Head of caudate nucleus (tissue), 42 donors: Measurements from ENCODE around the gene MASP1.

Experiments
- DNase-seq, 42 donors: peaks; one replicate each; pipeline versions ENCODE4 v3.0.0 to v3.0.0-alpha.2; 2020 to 2021; ENCODE audit warnings: mixed read lengths in 7 of 42
- intact Hi-C: fragments of 100-400 bp; cut with DNase I; formaldehyde crosslinking; loops from one replicate; pipeline ENCODE4 v1.15.0; 2022

MASP1 gene

DNA sequence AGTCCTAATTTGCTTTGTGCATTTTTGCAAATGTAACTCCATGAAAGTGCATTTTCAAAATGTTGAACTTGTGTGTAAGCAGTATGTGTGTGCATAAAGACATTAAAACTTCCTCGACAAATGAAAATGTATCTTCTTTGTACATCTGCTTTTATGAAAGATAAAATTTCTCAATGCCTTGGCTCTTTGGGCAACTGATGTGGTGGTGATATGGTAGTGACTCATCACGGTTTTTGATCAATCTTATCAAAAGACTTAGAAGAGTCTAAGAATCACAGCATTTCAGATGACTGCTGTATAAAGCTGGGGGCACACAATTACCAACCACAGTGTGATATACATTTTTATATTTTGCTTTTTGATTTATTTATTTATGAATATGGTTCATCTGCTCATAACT is 5.4 kb upstream of the MASP1 start:
- DNase-seq = no peak
- intact Hi-C loops = loop anchor here (10.0 kb wide), 1 partner anchor 82 kb away; no protein-coding TSS in a partner anchor

- intact Hi-C loops = loop anchor here (10.0 kb wide), 1 partner anchor 81 kb away; no protein-coding TSS in a partner anchor
- DNase-seq = no peak
These were observed 4.5 kb upstream of the MASP1 start for GRCh38 chr3:187296058-187296457.

- DNase-seq = no peak
- intact Hi-C loops = loop anchor here (10.0 kb wide), 1 partner anchor 81 kb away; no protein-coding TSS in a partner anchor
These were observed 3.9 kb upstream of the MASP1 start for GRCh38 chr3:187295316-187296034.

DNA sequence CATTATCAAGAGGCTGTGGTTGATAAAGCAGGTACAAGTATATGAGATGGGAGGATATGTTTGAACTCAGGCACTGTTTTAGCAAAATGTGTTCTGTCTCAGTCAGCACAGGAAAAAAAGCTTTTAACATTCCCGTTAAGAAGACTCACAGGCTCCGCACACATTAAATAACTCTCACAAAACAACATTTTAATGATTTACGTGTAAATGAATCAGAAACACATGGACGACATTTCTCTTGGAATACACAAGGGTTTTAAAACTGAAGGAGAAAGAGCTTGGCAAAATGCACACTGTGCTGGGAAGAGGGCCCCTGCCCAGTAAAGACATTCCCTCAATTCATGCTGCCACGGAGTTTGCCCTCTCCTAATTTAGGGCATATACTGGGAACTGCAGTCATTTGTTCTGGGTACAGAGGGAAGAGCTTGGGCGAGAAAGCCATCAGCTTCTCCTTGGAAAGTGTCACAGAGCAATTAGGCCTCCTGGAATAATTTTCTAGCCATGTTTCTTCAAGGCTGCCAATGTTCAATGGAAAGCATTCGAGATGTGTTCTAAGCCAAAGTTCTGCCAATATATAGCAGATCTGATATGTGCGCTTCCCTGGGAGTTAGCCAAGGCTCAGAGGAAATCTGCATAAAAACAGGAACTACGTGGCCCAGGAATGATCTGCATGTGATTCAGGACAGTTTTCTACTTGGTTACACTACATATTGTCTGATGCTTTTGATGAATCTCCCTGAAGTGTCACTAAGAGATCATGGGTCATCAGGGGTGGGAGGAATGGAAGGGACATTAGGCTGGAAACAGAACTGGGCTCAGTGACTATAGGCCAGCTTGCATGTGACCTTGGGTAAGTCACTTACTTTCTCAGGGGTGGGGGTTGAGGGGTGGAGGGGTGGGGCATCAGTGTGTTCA is 2.2 kb upstream of the MASP1 start:
- DNase-seq = no peak
- intact Hi-C loops = loop anchor here (10.0 kb wide), 1 partner anchor 79 kb away; no protein-coding TSS in a partner anchor

DNA sequence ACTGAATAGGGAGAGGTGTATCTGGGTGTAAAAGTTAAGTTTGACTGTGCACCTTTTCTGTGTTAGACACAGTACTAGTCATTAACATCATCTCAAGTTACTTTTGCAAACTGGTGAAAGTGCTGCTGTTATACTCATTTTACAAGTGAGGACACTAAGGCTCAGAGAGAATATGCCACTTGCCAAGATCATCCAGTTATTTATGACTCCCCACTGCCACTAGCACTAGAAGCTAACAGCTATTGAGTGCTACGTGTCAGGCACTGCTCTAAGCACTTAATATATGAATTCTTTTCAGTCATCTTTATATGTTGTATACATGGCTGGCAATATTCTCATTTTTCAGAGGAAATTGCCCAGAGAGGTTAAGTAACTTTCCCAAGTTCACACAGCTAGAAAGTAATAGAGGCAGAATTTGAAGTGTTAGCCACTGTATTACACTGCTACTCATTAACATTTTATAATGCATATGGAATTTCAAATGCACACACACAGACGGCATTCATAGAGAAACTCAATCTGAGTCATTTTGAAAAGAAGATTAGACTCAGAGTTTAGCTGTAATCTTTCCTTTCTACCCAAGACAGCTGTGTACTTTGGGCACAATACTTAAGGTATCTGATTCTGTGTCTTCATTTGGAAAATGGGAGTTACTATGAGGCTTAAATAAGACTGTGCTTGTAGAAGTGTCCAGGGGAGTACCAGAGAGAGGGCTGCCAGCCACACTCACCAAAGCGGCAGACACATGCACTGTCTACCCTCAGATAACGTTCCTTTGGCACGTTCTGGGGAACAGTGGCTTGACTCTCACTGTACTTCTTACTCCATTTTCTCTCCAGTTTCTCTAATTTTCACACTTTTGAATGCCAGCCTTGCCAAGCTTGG is 1.3 kb upstream of the MASP1 start:
- intact Hi-C loops = loop anchor here (10.0 kb wide), 1 partner anchor 78 kb away; no protein-coding TSS in a partner anchor
- DNase-seq = no peak

GRCh38 chr3:187292181-187292580 is 644 bp upstream of the MASP1 start:
- intact Hi-C loops = loop anchor here (10.0 kb wide), 1 partner anchor 77 kb away; no protein-coding TSS in a partner anchor
- no peak for DNase-seq

GRCh38 chr3:187291001-187291511 is 481 bp downstream of the MASP1 start:
- DNase-seq = peak in 10 of 42 donors; percentile 5 to 48 (median 22)

GRCh38 chr3:187290503-187290902 is 1.0 kb downstream of the MASP1 start:
- intact Hi-C loops = loop anchor here (10.0 kb wide), 1 partner anchor 76 kb away; no protein-coding TSS in a partner anchor
- no peak for DNase-seq

More at GRCh38 chr3:187291001-187291511, 481 bp downstream of the MASP1 start:
- intact Hi-C loops = loop anchor here (10.0 kb wide), 1 partner anchor 76 kb away; no protein-coding TSS in a partner anchor

- intact Hi-C loops = no loop called here
- no peak for DNase-seq
These were observed 2.5 kb downstream of the MASP1 start for GRCh38 chr3:187288855-187289605.

DNA sequence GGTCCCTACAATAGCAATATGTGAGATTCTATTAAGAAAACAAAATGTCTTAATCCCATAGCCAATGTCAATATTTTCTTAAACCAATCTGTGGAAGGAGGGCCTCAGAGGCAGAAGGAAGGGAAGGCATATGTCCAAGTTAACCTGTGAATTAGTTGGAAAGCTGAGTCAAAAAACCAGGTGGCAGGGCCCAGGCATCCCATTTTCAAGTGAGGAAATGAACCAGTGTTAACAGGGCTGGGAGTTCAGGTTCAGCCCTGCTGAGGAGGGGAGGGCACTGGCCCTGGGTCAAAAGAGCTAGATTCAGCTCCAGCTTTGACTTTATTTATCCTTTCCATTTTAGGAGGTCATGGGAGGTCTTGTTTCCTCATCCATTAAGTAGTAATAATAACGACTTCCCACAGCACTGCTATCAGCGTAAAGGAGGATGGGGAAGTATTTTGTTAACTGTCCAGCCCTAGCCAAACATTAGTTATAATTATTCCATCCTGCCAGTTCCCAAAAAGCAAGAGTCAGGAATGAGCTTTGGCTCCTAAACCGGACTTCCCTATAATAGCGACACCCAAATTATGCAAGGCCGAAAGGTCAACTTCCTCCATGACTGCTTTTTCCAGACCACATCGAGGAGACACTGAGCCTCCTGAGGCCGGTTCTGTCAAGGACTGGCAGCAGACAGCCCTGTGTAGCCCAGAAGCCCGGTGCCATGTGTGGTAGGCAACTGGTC is 3.2 kb downstream of the MASP1 start:
- DNase-seq = no peak
- intact Hi-C loops = no loop called here

- DNase-seq = no peak
- intact Hi-C loops = no loop called here
These were observed 4.3 kb downstream of the MASP1 start for GRCh38 chr3:187287256-187287655.

DNA sequence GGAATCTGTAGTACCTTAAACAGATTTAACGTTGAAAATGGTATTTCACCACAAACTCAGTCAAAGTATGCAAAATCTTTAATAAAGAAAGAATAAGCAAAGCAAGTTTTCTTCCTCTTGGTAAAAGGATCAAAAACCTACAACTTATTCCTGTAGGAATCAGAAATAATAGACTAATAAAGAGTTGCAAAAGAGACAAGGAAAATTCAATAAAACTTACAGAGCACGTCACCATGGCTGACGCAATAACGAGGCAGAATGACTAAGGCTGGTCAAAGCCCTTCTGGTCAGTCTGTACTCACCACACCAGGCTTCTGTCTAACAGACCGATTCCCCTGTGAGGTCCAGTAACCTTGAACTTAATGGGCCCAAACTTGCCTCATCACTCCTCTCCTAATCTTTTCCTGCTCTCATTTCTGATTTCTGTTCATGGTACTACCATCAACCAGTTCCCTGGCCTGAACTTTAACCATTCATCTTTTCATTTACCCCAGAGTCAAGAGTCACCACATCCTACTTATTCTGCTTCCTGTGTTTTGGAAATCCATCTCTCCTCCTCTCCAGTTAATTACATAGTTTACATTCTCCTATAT is 5.0 kb downstream of the MASP1 start:
- intact Hi-C loops = no loop called here
- no peak for DNase-seq

- intact Hi-C loops = no loop called here
- DNase-seq = no peak
These were observed 10.3 kb downstream of the MASP1 start for GRCh38 chr3:187281191-187281714.

DNA sequence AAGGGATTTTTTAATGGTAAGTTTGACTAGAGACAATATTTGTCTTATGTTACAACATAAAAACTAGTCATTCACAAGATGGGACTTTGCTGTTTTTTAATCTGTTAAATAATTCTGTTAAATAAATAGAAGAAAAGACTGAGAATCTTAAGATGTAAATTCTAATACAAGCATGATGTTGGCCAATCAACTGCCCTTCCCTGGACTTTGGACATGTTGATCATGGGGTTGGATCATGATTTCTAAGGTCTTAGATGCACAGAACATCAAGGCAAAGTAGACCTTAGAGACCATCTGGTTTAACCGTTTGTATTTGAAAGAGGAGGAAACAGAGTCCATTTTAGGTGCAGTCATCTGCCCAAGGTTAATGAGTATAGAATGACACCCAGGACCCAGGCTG is 10.9 kb downstream of the MASP1 start:
- DNase-seq = no peak
- intact Hi-C loops = no loop called here

- DNase-seq = no peak
- intact Hi-C loops = no loop called here
These were observed 14.4 kb downstream of the MASP1 start for GRCh38 chr3:187277129-187277462.

GRCh38 chr3:187276397-187277128 is 15.0 kb downstream of the MASP1 start:
- intact Hi-C loops = no loop called here

More at GRCh38 chr3:187276397-187277128, 15.0 kb downstream of the MASP1 start:
- peak in 12 of 42 donors; percentile 4 to 83 (median 30) for DNase-seq
